Parathyroid adenoma (tissue), 2 donors: ENCODE data around the gene GIGYF2.
A peak's percentile ranks its signal among the peaks of the same experiment; 100 is the strongest.

Source experiments
- H2AFZ ChIP-seq: fragments of 300-600 bp; sonication (generic); one replicate; pipeline ENCODE4 v1.7.0; 2017; ENCODE audit warnings: antibody characterized with exemption, mild to moderate bottlenecking
- H3K27ac ChIP-seq: fragments of 300-600 bp; sonication (generic); one replicate; pipeline ENCODE4 v1.7.0; 2017
- H3K27me3 ChIP-seq: fragments of 300-600 bp; sonication (generic); one replicate; pipeline ENCODE4 v1.7.0; 2017; ENCODE audit warnings: low read length; ENCODE audit not compliant: control insufficient read depth, insufficient read depth
- H3K36me3 ChIP-seq: fragments of 300-600 bp; sonication (generic); one replicate; pipeline ENCODE4 v1.7.0; 2017; ENCODE audit warnings: low read length; ENCODE audit not compliant: control insufficient read depth, insufficient read depth
- H3K4me1 ChIP-seq: fragments of 300-600 bp; sonication (generic); one replicate; pipeline ENCODE4 v1.7.0; 2017; ENCODE audit warnings: control low read depth
- H3K4me2 ChIP-seq: fragments of 300-600 bp; sonication (generic); one replicate; pipeline ENCODE4 v1.7.0; 2017; ENCODE audit warnings: low read length
- H3K4me3 ChIP-seq: fragments of 300-600 bp; sonication (generic); one replicate; pipeline ENCODE4 v1.7.0; 2017; ENCODE audit warnings: low read depth, low read length
- H3K79me2 ChIP-seq: fragments of 300-600 bp; sonication (generic); one replicate; pipeline ENCODE4 v1.7.0; 2017; ENCODE audit warnings: control low read depth
- H3K9ac ChIP-seq: fragments of 300-600 bp; sonication (generic); one replicate; pipeline ENCODE4 v1.7.0; 2017; ENCODE audit warnings: mild to moderate bottlenecking
- H3K9me3 ChIP-seq: fragments of 300-600 bp; sonication (generic); one replicate; pipeline ENCODE4 v1.7.0; 2017; ENCODE audit warnings: low read length; ENCODE audit not compliant: control insufficient read depth
- TF ChIP-seq, protein P1 (sequence below): fragments of 300-600 bp; sonication (generic); IDR thresholded peaks from one replicate; pipeline ENCODE4 v1.7.0; 2017; ENCODE audit warnings: antibody characterized with exemption, mild to moderate bottlenecking
- donor health status: primary hyperparathyroidism.

Gene GIGYF2

GRCh38 chr2:232817756-232818155 is 120.6 kb downstream of the GIGYF2 start:
- TF ChIP-seq, protein P1, sequence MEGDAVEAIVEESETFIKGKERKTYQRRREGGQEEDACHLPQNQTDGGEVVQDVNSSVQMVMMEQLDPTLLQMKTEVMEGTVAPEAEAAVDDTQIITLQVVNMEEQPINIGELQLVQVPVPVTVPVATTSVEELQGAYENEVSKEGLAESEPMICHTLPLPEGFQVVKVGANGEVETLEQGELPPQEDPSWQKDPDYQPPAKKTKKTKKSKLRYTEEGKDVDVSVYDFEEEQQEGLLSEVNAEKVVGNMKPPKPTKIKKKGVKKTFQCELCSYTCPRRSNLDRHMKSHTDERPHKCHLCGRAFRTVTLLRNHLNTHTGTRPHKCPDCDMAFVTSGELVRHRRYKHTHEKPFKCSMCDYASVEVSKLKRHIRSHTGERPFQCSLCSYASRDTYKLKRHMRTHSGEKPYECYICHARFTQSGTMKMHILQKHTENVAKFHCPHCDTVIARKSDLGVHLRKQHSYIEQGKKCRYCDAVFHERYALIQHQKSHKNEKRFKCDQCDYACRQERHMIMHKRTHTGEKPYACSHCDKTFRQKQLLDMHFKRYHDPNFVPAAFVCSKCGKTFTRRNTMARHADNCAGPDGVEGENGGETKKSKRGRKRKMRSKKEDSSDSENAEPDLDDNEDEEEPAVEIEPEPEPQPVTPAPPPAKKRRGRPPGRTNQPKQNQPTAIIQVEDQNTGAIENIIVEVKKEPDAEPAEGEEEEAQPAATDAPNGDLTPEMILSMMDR: no peak
- Histone ChIP-seq H3K27ac (no peak overlapping the region), H3K9ac (no peak overlapping the region), H3K9me3 (no peaks in the 10 kb centered on the region), H3K4me3 (peak overlapping the region; percentile 59), H3K4me2 (peak overlapping the region; percentile 76), H3K4me1 (peaks cover 13% of the 10 kb centered on the region), H2AFZ (no peak overlapping the region), H3K27me3 (no peaks in the 10 kb centered on the region), H3K36me3 (no peaks in the 10 kb centered on the region), H3K79me2 (no peaks in the 10 kb centered on the region)

- no peak overlapping the region for H3K9ac ChIP-seq
- no peak overlapping the region for H3K4me3 ChIP-seq
- H3K36me3 ChIP-seq: no peaks in the 10 kb centered on the region
- H3K27ac ChIP-seq: no peak overlapping the region
- H3K4me1 ChIP-seq: peaks cover 16% of the 10 kb centered on the region
- H2AFZ ChIP-seq: no peak overlapping the region
- H3K4me2 ChIP-seq: no peak overlapping the region
- TF ChIP-seq, protein P1: no peak
- H3K27me3 ChIP-seq: no peaks in the 10 kb centered on the region
- H3K9me3 ChIP-seq: no peaks in the 10 kb centered on the region
- peaks cover 10% of the 10 kb centered on the region for H3K79me2 ChIP-seq
Measured at GRCh38 chr2:232829988-232830387, 132.9 kb downstream of the GIGYF2 start.

DNA sequence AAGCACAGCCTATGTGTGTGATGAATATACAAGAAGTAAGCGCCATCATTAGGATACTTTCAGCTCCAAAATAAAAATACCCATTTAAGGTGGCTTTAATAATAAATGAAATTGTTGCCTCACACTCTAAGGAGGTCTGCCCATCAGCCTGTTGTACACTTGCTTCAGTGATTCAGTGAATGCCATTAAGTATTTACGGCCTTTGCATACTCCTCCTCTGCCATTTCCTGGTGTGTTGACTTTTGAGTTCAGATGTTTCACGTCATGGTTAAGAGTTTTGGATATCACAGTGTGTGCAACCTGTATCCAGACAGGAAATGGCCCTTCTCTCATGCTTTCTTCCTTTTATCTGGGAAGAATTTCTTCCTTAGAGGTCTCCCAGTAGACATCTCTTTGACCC is 134.4 kb downstream of the GIGYF2 start:
- H3K27me3 ChIP-seq: no peaks in the 10 kb centered on the region
- no peak overlapping the region for H3K4me3 ChIP-seq
- no peak overlapping the region for H3K4me2 ChIP-seq
- H3K9ac ChIP-seq: no peak overlapping the region
- TF ChIP-seq, protein P1: no peak
- H3K36me3 ChIP-seq: no peaks in the 10 kb centered on the region
- peaks cover 4% of the 10 kb centered on the region for H3K79me2 ChIP-seq
- H3K27ac ChIP-seq: no peak overlapping the region
- peaks cover 16% of the 10 kb centered on the region for H3K4me1 ChIP-seq
- H3K9me3 ChIP-seq: no peaks in the 10 kb centered on the region
- no peak overlapping the region for H2AFZ ChIP-seq

GRCh38 chr2:232833830-232834229 is 136.7 kb downstream of the GIGYF2 start:
- no peaks in the 10 kb centered on the region for H3K9me3 ChIP-seq
- H3K4me3 ChIP-seq: peak overlapping the region; percentile 27
- H3K9ac ChIP-seq: no peak overlapping the region
- no peak overlapping the region for H2AFZ ChIP-seq
- no peaks in the 10 kb centered on the region for H3K27me3 ChIP-seq
- no peaks in the 10 kb centered on the region for H3K36me3 ChIP-seq
- peaks cover 27% of the 10 kb centered on the region for H3K4me1 ChIP-seq
- peak overlapping the region; percentile 58 for H3K4me2 ChIP-seq
- H3K27ac ChIP-seq: no peak overlapping the region
- TF ChIP-seq, protein P1: no peak
- H3K79me2 ChIP-seq: no peaks in the 10 kb centered on the region

DNA sequence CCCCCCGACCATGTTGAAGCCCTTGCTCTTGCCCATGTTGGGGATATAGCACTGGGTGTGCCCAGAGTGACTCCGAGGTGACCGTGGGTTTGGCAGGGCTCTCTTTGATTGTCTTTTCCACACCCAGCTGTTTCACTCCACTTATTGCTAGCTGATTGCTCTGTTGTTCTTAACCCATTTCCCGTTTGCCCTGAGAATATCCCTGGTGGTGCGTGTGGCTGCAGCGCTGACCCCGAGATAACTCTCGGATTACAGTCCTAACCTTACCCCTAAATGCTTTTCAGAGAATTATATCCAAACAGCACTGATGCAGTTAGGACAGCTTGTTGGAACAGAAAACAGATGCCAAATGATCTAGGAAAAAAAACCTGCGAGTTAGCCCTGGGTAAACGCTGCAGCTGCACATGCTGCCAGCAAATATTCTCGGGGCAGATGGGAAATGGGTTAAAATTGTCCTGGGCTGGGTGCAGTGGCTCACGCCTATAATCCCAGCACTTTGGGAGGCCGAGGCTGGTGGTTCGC is 138.6 kb downstream of the GIGYF2 start:
- H3K27ac ChIP-seq: no peak overlapping the region
- no peaks in the 10 kb centered on the region for H3K27me3 ChIP-seq
- no peak overlapping the region for H2AFZ ChIP-seq
- H3K36me3 ChIP-seq: no peaks in the 10 kb centered on the region
- H3K79me2 ChIP-seq: peaks cover 3% of the 10 kb centered on the region
- H3K9me3 ChIP-seq: no peaks in the 10 kb centered on the region
- peaks cover 41% of the 10 kb centered on the region for H3K4me1 ChIP-seq
- TF ChIP-seq, protein P1: no peak
- H3K4me3 ChIP-seq: no peak overlapping the region
- no peak overlapping the region for H3K4me2 ChIP-seq
- no peak overlapping the region for H3K9ac ChIP-seq
